Measurements from ENCODE around the gene ATG9A. TPM values are rescaled to one million over a fixed set of nuclear protein-coding genes. Genes with fewer than 3 reads are reported as not detected.
A peak's percentile ranks its signal among the peaks of the same experiment; 100 is the strongest.

The ATG9A gene, protein sequence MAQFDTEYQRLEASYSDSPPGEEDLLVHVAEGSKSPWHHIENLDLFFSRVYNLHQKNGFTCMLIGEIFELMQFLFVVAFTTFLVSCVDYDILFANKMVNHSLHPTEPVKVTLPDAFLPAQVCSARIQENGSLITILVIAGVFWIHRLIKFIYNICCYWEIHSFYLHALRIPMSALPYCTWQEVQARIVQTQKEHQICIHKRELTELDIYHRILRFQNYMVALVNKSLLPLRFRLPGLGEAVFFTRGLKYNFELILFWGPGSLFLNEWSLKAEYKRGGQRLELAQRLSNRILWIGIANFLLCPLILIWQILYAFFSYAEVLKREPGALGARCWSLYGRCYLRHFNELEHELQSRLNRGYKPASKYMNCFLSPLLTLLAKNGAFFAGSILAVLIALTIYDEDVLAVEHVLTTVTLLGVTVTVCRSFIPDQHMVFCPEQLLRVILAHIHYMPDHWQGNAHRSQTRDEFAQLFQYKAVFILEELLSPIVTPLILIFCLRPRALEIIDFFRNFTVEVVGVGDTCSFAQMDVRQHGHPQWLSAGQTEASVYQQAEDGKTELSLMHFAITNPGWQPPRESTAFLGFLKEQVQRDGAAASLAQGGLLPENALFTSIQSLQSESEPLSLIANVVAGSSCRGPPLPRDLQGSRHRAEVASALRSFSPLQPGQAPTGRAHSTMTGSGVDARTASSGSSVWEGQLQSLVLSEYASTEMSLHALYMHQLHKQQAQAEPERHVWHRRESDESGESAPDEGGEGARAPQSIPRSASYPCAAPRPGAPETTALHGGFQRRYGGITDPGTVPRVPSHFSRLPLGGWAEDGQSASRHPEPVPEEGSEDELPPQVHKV
- total RNA-seq: 56.0 and 60.8 TPM in 2 replicates

- H3K79me2 ChIP-seq (ENCODE audit: insufficient read depth, low read length): peaks cover 41% of the 10 kb centered on the region
- TF ChIP-seq, protein P1, sequence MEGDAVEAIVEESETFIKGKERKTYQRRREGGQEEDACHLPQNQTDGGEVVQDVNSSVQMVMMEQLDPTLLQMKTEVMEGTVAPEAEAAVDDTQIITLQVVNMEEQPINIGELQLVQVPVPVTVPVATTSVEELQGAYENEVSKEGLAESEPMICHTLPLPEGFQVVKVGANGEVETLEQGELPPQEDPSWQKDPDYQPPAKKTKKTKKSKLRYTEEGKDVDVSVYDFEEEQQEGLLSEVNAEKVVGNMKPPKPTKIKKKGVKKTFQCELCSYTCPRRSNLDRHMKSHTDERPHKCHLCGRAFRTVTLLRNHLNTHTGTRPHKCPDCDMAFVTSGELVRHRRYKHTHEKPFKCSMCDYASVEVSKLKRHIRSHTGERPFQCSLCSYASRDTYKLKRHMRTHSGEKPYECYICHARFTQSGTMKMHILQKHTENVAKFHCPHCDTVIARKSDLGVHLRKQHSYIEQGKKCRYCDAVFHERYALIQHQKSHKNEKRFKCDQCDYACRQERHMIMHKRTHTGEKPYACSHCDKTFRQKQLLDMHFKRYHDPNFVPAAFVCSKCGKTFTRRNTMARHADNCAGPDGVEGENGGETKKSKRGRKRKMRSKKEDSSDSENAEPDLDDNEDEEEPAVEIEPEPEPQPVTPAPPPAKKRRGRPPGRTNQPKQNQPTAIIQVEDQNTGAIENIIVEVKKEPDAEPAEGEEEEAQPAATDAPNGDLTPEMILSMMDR (IDR thresholded peaks at IDR 0.05; ENCODE audit: extremely low read depth, low read depth, low read length): no peak
- H3K4me1 ChIP-seq (ENCODE audit: insufficient read depth, low read length): peaks cover 20% of the 10 kb centered on the region
Observed at GRCh38 chr2:219229305-219230058, at the start of gene ATG9A, which contains the start of gene ANKZF1. Gene ATG9A (minus strand): TSS chr2:219229636. CDS start chr2:219228024, 1,612 bp downstream. Gene ANKZF1 (plus strand): TSS chr2:219229806. CDS start chr2:219230258, 452 bp downstream.

GRCh38 chr2:219278655-219279150 is 49.3 kb upstream of the ATG9A start:
- H2AFZ ChIP-seq (ENCODE audit: low read length): peak overlapping the region; percentile 2

More at GRCh38 chr2:219229305-219230058, at the start of gene ATG9A, which contains the start of gene ANKZF1:
- Histone ChIP-seq H3K27ac (ENCODE audit: low read depth, low read length) (peak within 1 kb of the TSS; percentile 85), H2AFZ (ENCODE audit: low read length) (peak within 1 kb of the TSS; percentile 86), H3K9me3 (ENCODE audit: low read depth, low read length) (no peaks in the 10 kb centered on the region), H4K20me1 (ENCODE audit: insufficient read depth, low read length) (peaks cover 16% of the 10 kb centered on the region), H3K27me3 (ENCODE audit: insufficient read depth, low read length) (no peaks in the 10 kb centered on the region), H3K4me3 (ENCODE audit: insufficient read depth, low read length) (peak within 1 kb of the TSS; percentile 97), H3K36me3 (ENCODE audit: insufficient read depth, low read length) (peaks cover 42% of the 10 kb centered on the region), H3K4me2 (ENCODE audit: insufficient read depth, low read length) (peak within 1 kb of the TSS; percentile 100)
- peak; percentile 100 for DNase-seq (ENCODE audit: insufficient read length, low spot score, missing footprints)

DNA sequence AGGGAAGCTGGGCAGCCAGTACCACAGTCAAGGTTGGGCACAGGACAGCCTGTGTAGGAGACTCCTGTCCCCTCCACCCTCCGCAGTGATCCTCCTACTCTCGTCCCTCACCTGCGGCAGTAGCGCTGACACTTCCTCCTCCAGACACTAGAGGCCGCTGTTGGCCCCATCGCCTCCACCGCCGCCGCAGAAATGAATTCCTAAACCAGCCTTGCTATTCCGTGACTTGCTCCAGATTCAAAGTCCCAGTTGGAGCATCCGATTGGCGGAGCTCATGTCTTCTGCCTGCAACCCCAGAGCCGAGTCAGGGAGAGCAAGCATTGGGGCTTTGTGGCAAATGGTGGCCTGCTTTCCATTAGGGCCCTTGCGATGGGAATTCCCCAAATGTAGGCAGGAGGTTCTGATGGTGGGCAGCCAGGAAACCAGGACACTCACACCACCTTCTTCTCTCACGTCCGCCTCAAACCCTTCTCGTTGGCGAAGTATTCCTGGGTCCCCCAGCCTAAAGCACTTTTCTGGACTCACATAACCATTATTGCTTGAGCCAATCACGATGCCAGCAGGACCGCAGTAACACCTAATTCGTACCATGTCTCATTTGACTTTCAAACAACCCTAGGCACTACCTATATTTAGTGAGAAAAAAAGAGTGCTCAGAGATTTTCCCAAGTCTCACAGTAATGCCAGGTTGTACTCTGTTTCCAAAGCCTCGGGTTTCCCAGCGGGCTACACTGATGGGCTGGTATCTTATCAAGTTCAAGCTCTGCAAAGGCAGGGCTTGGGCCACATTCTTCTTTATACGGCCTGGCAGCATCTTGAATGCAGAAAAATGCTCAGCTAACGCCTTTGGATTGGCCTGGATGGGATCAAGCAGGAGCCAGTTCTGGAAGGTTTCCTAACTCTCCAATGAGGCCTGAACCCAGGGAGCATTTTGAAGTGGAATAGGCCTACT is 48.5 kb upstream of the ATG9A start:
- H3K4me2 ChIP-seq (ENCODE audit: insufficient read depth, low read length): peak overlapping the region; percentile 81
- H4K20me1 ChIP-seq (ENCODE audit: insufficient read depth, low read length): peaks cover 2% of the 10 kb centered on the region
- H3K27ac ChIP-seq (ENCODE audit: low read depth, low read length): peak overlapping the region; percentile 97
- H3K4me1 ChIP-seq (ENCODE audit: insufficient read depth, low read length): peaks cover 40% of the 10 kb centered on the region
- H3K27me3 ChIP-seq (ENCODE audit: insufficient read depth, low read length): no peaks in the 10 kb centered on the region
- H3K36me3 ChIP-seq (ENCODE audit: insufficient read depth, low read length): peaks cover 22% of the 10 kb centered on the region
- peaks cover 15% of the 10 kb centered on the region for H3K79me2 ChIP-seq (ENCODE audit: insufficient read depth, low read length)
- H3K4me3 ChIP-seq (ENCODE audit: insufficient read depth, low read length): peak overlapping the region; percentile 75
- TF ChIP-seq, protein P1 (IDR thresholded peaks at IDR 0.05; ENCODE audit: extremely low read depth, low read depth, low read length): peak; percentile 99
- no peaks in the 10 kb centered on the region for H3K9me3 ChIP-seq (ENCODE audit: low read depth, low read length)
- peak; percentile 92 for DNase-seq (ENCODE audit: insufficient read length, low spot score, missing footprints)
- H2AFZ ChIP-seq (ENCODE audit: low read length): peak overlapping the region; percentile 91

More at GRCh38 chr2:219278655-219279150, 49.3 kb upstream of the ATG9A start:
- TF ChIP-seq, protein P1 (IDR thresholded peaks at IDR 0.05; ENCODE audit: extremely low read depth, low read depth, low read length): no peak
- H3K27me3 ChIP-seq (ENCODE audit: insufficient read depth, low read length): no peaks in the 10 kb centered on the region
- H3K4me2 ChIP-seq (ENCODE audit: insufficient read depth, low read length): peak overlapping the region; percentile 81
- peaks cover 15% of the 10 kb centered on the region for H3K79me2 ChIP-seq (ENCODE audit: insufficient read depth, low read length)
- peaks cover 2% of the 10 kb centered on the region for H4K20me1 ChIP-seq (ENCODE audit: insufficient read depth, low read length)
- DNase-seq (ENCODE audit: insufficient read length, low spot score, missing footprints): no peak
- peak overlapping the region; percentile 75 for H3K4me3 ChIP-seq (ENCODE audit: insufficient read depth, low read length)
- peaks cover 37% of the 10 kb centered on the region for H3K4me1 ChIP-seq (ENCODE audit: insufficient read depth, low read length)
- no peaks in the 10 kb centered on the region for H3K9me3 ChIP-seq (ENCODE audit: low read depth, low read length)
- H3K27ac ChIP-seq (ENCODE audit: low read depth, low read length): peak overlapping the region; percentile 97
- H3K36me3 ChIP-seq (ENCODE audit: insufficient read depth, low read length): peaks cover 26% of the 10 kb centered on the region

Data from osteoblast (primary cell).